SK-N-MC (cell line): Measurements from ENCODE around the gene STK16.

Source experiments
- EZH2 ChIP-seq: fragments of 200-600 bp; sonication (generic); IDR thresholded peaks from one replicate; pipeline ENCODE4 v1.6.1; 2017; ENCODE audit warnings: antibody characterized with exemption
- POLR2AphosphoS5 ChIP-seq: IDR thresholded peaks from 2 replicates; pipeline ENCODE4 v1.6.1; 2012; ENCODE audit warnings: mild to moderate bottlenecking, low read depth, low read length, borderline replicate concordance

DNA sequence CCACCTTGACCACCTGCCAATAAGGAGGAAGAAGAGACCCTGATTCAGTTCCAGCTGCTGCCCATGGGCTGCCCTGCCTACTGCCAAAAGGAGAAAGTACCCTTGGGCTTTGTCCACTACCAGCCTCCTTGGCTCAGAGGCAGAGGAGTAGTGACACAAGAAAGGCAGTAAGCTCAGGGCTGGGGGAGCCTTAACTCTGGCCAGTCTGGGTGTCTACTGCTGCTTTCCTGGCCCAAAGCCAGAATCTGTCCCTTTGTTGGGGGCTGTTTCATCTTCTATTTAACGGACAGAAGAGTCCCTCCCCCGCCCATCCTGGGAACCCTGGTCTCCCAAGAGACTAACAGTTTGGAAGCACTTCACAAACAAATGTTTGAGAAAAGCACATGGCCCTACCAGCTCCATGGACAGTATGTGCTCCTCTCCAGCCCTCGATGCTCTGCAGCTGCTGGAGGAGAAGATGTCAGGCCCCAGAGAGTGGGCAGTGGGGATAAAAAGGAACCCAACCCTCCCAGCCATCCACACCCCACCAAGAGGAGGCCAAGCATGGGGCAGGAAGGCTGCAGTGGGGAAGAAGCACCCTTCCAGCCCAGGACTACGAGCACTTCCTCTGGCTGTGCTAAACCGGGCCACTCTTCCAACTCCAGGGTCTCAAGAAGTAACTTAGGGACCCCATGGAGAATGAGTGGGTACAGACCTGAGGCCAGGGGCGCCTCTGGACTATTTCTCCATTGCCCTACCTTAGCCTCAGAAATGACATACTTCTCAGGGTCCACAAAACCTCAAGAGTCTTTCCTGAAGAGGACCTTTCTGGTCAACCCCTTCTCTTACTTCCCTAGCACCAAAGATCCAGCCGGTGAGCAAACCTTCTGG lies 17.0 kb upstream of the STK16 start:
- TF ChIP-seq EZH2, result no peak
- no peak for TF ChIP-seq POLR2AphosphoS5
